Stimulated activated naive CD4-positive, alpha-beta T cell (primary cell): ENCODE measurements around the gene CHEK2.
"Not testable (repeated sequence)": the region's sequence is repeated elsewhere in the genome, so short reads cannot be mapped to it uniquely, and the experiment has no call there.

Source experiments
- DNase-seq, 6 experiments: peaks; one replicate each; lab custom pipeline; 2025; lab: John Stamatoyannopoulos, UW

The CHEK2 gene

GRCh38 chr22:28741785-28742561 is at the start of gene CHEK2, which contains the start of gene HSCB:
TSS of gene CHEK2 (minus strand) at chr22:28741820. CDS start at chr22:28734721, 7,099 bp downstream.
TSS of gene HSCB (plus strand) at chr22:28742039. CDS start at chr22:28742096, 57 bp downstream.
- peak; percentile 90 to 97 (median 95) for DNase-seq

GRCh38 chr22:28791124-28791523 is 49.5 kb upstream of the CHEK2 start:
- DNase-seq = no peak

GRCh38 chr22:28788601-28789000 is 47.0 kb upstream of the CHEK2 start:
- no peak for DNase-seq

GRCh38 chr22:28783786-28784671 is 42.4 kb upstream of the CHEK2 start:
- no peak for DNase-seq

- DNase-seq = no peak
Observed at GRCh38 chr22:28780296-28780695, 38.7 kb upstream of the CHEK2 start.

- no peak for DNase-seq
Observed at GRCh38 chr22:28779833-28780232, 38.2 kb upstream of the CHEK2 start.

- DNase-seq = no peak
Observed at GRCh38 chr22:28774378-28774777, 32.8 kb upstream of the CHEK2 start.

- peak in 1 of 6 experiments; percentile 15 for DNase-seq
Observed at GRCh38 chr22:28773461-28773867, 31.8 kb upstream of the CHEK2 start.

- DNase-seq = peak; percentile 81 to 92 (median 88)
Observed at GRCh38 chr22:28772633-28773460, 31.2 kb upstream of the CHEK2 start, which contains the start of gene CCDC117. TSS of gene CCDC117 (plus strand) at chr22:28772695. CDS start at chr22:28772850, 155 bp downstream.

- no peak for DNase-seq
Observed at GRCh38 chr22:28771195-28771791, 29.7 kb upstream of the CHEK2 start.

- no peak for DNase-seq
Observed at GRCh38 chr22:28769394-28770085, 27.9 kb upstream of the CHEK2 start.

- DNase-seq = no peak
Observed at GRCh38 chr22:28768701-28769393, 27.2 kb upstream of the CHEK2 start.

GRCh38 chr22:28766628-28767027 is 25.0 kb upstream of the CHEK2 start:
- DNase-seq = no peak

GRCh38 chr22:28762000-28762399 is 20.4 kb upstream of the CHEK2 start:
- not testable (repeated sequence) for DNase-seq

- DNase-seq = no peak
Observed at GRCh38 chr22:28761449-28761755, 19.8 kb upstream of the CHEK2 start.

GRCh38 chr22:28759861-28760560 is 18.4 kb upstream of the CHEK2 start:
- no peak for DNase-seq

- DNase-seq = not testable (repeated sequence)
Observed at GRCh38 chr22:28754512-28754911, 12.9 kb upstream of the CHEK2 start.

GRCh38 chr22:28750471-28750881 is 8.9 kb upstream of the CHEK2 start:
- DNase-seq = no peak

- no peak for DNase-seq
Observed at GRCh38 chr22:28743852-28744251, 2.2 kb upstream of the CHEK2 start.

GRCh38 chr22:28742562-28742962 is 942 bp upstream of the CHEK2 start:
- no peak for DNase-seq
